IPS-20b (cell line): Measurements from ENCODE around the gene CDK5RAP1.

Source experiments
- H3K27ac ChIP-seq: one replicate; pipeline ENCODE4 v1.5.1; 2013; ENCODE audit warnings: low read length
- H3K27me3 ChIP-seq: 2 replicates; pipeline ENCODE4 v1.6.1; 2013; ENCODE audit warnings: mild to moderate bottlenecking, low read length, inconsistent platforms; ENCODE audit not compliant: insufficient read depth
- H3K36me3 ChIP-seq: 2 replicates; pipeline ENCODE4 v1.6.1; 2013; ENCODE audit warnings: low read depth, mild to moderate bottlenecking, inconsistent platforms, low read length, moderate library complexity; ENCODE audit not compliant: insufficient read depth
- H3K4me1 ChIP-seq: 2 replicates; pipeline ENCODE4 v1.6.1; 2013; ENCODE audit warnings: mild to moderate bottlenecking, control low read depth, inconsistent platforms, low read length, moderate library complexity; ENCODE audit not compliant: insufficient read depth
- H3K4me3 ChIP-seq: 2 replicates; pipeline ENCODE4 v1.5.1; 2013; ENCODE audit warnings: mild to moderate bottlenecking, low read length, inconsistent platforms
- H3K9ac ChIP-seq: 2 replicates; pipeline ENCODE4 v1.6.1; 2013; ENCODE audit warnings: low read depth, mild to moderate bottlenecking, inconsistent platforms, low read length, moderate library complexity
- H3K9me3 ChIP-seq: 2 replicates; pipeline ENCODE4 v1.6.1; 2013; ENCODE audit warnings: mild to moderate bottlenecking, low read depth, low read length, inconsistent platforms; ENCODE audit not compliant: insufficient read depth

CDK5RAP1 gene

GRCh38 chr20:33317424-33318095 lies 83.8 kb downstream of the CDK5RAP1 start:
- Histone ChIP-seq H3K9ac (no peak overlapping the region), H3K4me3 (no peak overlapping the region), H3K9me3 (no peaks in the 10 kb centered on the region), H3K27ac (no peak overlapping the region), H3K27me3 (no peaks in the 10 kb centered on the region), H3K36me3 (no peaks in the 10 kb centered on the region), H3K4me1 (no peaks in the 10 kb centered on the region)

GRCh38 chr20:33316958-33317357 lies 84.4 kb downstream of the CDK5RAP1 start:
- no peaks in the 10 kb centered on the region for H3K9me3 ChIP-seq
- no peak overlapping the region for H3K9ac ChIP-seq
- H3K27ac ChIP-seq = no peak overlapping the region
- no peak overlapping the region for H3K4me3 ChIP-seq
- no peaks in the 10 kb centered on the region for H3K36me3 ChIP-seq
- no peaks in the 10 kb centered on the region for H3K4me1 ChIP-seq
- no peaks in the 10 kb centered on the region for H3K27me3 ChIP-seq

- H3K27ac ChIP-seq = no peak overlapping the region
- H3K4me1 ChIP-seq = no peaks in the 10 kb centered on the region
- no peak overlapping the region for H3K4me3 ChIP-seq
- no peak overlapping the region for H3K9ac ChIP-seq
- no peaks in the 10 kb centered on the region for H3K36me3 ChIP-seq
- no peaks in the 10 kb centered on the region for H3K27me3 ChIP-seq
- no peaks in the 10 kb centered on the region for H3K9me3 ChIP-seq
Measured at GRCh38 chr20:33316343-33316742, 85.0 kb downstream of the CDK5RAP1 start.

GRCh38 chr20:33313686-33314314 lies 87.5 kb downstream of the CDK5RAP1 start:
- H3K27me3 ChIP-seq = no peaks in the 10 kb centered on the region

GRCh38 chr20:33312583-33312982 lies 88.7 kb downstream of the CDK5RAP1 start:
- H3K27me3 ChIP-seq = no peaks in the 10 kb centered on the region
- no peak overlapping the region for H3K4me3 ChIP-seq
- no peak overlapping the region for H3K9ac ChIP-seq
- no peak overlapping the region for H3K27ac ChIP-seq
- H3K4me1 ChIP-seq = no peaks in the 10 kb centered on the region
- H3K9me3 ChIP-seq = no peaks in the 10 kb centered on the region
- no peaks in the 10 kb centered on the region for H3K36me3 ChIP-seq

More at GRCh38 chr20:33313686-33314314, 87.5 kb downstream of the CDK5RAP1 start:
- H3K36me3 ChIP-seq = no peaks in the 10 kb centered on the region
- no peaks in the 10 kb centered on the region for H3K9me3 ChIP-seq
- no peak overlapping the region for H3K4me3 ChIP-seq
- no peak overlapping the region for H3K9ac ChIP-seq
- H3K27ac ChIP-seq = no peak overlapping the region
- H3K4me1 ChIP-seq = no peaks in the 10 kb centered on the region

GRCh38 chr20:33311996-33312395 lies 89.3 kb downstream of the CDK5RAP1 start:
- H3K4me1 ChIP-seq = no peaks in the 10 kb centered on the region

GRCh38 chr20:33311011-33311410 lies 90.3 kb downstream of the CDK5RAP1 start:
- Histone ChIP-seq H3K9me3 (no peaks in the 10 kb centered on the region), H3K27ac (no peak overlapping the region), H3K4me3 (no peak overlapping the region), H3K27me3 (no peaks in the 10 kb centered on the region), H3K4me1 (no peaks in the 10 kb centered on the region), H3K9ac (no peak overlapping the region), H3K36me3 (no peaks in the 10 kb centered on the region)

More at GRCh38 chr20:33311996-33312395, 89.3 kb downstream of the CDK5RAP1 start:
- H3K27ac ChIP-seq = no peak overlapping the region
- no peaks in the 10 kb centered on the region for H3K27me3 ChIP-seq
- H3K36me3 ChIP-seq = no peaks in the 10 kb centered on the region
- H3K4me3 ChIP-seq = no peak overlapping the region
- no peak overlapping the region for H3K9ac ChIP-seq
- H3K9me3 ChIP-seq = no peaks in the 10 kb centered on the region

GRCh38 chr20:33310327-33310899 lies 90.9 kb downstream of the CDK5RAP1 start:
- Histone ChIP-seq H3K9me3 (no peaks in the 10 kb centered on the region), H3K36me3 (no peaks in the 10 kb centered on the region), H3K4me3 (no peak overlapping the region), H3K27ac (no peak overlapping the region), H3K4me1 (no peaks in the 10 kb centered on the region), H3K27me3 (no peaks in the 10 kb centered on the region), H3K9ac (no peak overlapping the region)

GRCh38 chr20:33309631-33310030 lies 91.7 kb downstream of the CDK5RAP1 start:
- no peaks in the 10 kb centered on the region for H3K36me3 ChIP-seq
- no peaks in the 10 kb centered on the region for H3K27me3 ChIP-seq
- H3K9ac ChIP-seq = no peak overlapping the region
- H3K27ac ChIP-seq = no peak overlapping the region
- no peak overlapping the region for H3K4me3 ChIP-seq
- H3K4me1 ChIP-seq = no peaks in the 10 kb centered on the region
- no peaks in the 10 kb centered on the region for H3K9me3 ChIP-seq
